ENCODE measurements around the gene MOCS2.

Gene MOCS2

GRCh38 chr5:53073348-53073747 lies 36.2 kb downstream of the MOCS2 start:
- H3K4me3 ChIP-seq (replicated peaks; ENCODE audit: low read depth, low read length), result no peak overlapping the region
- TF ChIP-seq CTCF (IDR thresholded peaks at IDR 0.05; ENCODE audit: low read length, missing control alignments), result no peak
- no peak for DNase-seq (ENCODE audit: low read depth)

GRCh38 chr5:53071738-53072137 lies 37.8 kb downstream of the MOCS2 start:
- no peak for TF ChIP-seq CTCF (IDR thresholded peaks at IDR 0.05; ENCODE audit: low read length, missing control alignments)
- no peak overlapping the region for H3K4me3 ChIP-seq (replicated peaks; ENCODE audit: low read depth, low read length)
- peak; percentile 24 for DNase-seq (ENCODE audit: low read depth)

DNA sequence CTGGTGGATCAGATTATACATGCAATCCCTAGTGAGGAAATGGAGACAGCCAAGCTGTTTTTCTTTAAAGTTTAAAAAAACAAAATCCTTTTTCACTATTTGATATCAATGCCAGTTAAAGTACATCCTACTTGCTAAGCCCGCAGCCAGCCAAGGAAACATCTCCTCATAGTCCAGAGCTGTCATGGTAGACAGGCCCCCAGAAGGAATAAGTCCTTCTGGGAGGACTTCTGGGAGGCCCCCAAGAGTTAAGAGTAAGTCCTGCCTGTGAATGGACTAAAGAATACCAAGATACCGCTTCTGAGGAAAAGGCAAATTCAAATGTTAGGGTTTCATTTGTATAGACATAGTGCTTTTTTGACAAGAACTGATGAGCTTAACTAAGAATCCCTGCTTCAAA lies 38.3 kb downstream of the MOCS2 start:
- TF ChIP-seq CTCF (IDR thresholded peaks at IDR 0.05; ENCODE audit: low read length, missing control alignments), result no peak
- H3K4me3 ChIP-seq (replicated peaks; ENCODE audit: low read depth, low read length), result no peak overlapping the region
- DNase-seq (ENCODE audit: low read depth), result no peak

DNA sequence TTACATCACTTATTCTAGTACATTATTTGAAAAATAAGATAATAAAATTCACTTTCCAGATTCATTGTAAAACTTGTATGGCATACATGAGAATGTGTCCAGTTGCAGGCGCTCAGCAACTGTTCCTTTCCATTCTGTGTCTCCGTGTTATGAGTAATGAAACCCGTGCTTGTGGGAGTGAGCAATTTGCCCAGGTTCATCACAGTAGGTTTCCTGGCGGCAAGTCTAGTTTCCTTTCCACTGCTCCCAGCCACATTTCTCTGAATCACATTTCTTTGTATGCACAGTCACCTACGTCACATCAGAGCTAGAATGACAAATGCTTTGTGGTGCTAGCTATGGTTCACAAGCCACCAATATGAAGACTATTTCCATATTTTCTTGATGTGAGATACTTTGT lies 39.9 kb downstream of the MOCS2 start:
- DNase-seq (ENCODE audit: low read depth), result peak; percentile 88
- no peak overlapping the region for H3K4me3 ChIP-seq (replicated peaks; ENCODE audit: low read depth, low read length)
- TF ChIP-seq CTCF (IDR thresholded peaks at IDR 0.05; ENCODE audit: low read length, missing control alignments), result no peak

DNA sequence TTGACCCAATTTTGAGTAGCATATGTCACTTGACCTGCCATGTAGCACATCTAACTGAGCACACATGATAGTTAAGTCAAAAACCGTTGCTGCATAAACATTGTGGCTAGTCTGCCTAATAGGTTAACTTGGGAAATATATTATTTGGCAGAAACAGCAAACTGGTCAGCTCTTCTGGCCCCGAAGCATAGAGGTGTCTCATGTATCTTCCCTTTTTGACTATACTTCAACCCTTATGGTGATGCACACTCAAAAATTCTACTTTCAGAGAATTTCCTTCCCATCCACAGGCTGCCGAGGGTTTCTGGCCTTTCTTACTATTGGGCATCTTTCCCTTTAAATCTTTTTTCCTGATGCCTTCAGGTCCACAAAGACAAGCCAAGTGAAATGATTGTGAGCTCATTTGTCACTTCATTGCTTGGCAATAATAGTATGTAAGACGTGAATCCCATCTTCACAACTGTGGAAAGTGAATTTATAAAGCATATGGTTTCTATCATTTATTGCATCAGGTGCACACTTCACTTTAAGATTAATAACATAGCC lies 41.2 kb downstream of the MOCS2 start:
- TF ChIP-seq CTCF (IDR thresholded peaks at IDR 0.05; ENCODE audit: low read length, missing control alignments), result no peak
- DNase-seq (ENCODE audit: low read depth), result no peak
- H3K4me3 ChIP-seq (replicated peaks; ENCODE audit: low read depth, low read length), result no peak overlapping the region

DNA sequence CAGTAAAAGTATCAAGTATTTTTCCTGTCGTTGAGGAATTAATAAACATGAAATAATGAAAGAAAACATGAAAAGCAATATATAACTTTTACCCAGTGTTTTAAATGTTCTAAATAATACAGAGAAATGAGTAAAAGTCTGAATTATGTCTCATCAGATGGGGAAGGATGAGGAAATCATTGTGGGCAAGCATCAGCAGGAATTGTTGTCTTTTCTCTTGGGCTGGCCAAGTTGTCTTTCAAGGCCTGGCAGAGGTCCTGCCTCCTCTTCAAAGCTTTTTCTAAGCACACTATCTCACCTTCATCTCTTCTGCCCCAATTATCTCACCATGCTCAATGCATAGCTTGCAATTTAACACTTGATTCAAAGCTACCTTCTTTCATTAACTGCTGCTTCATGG lies 41.9 kb downstream of the MOCS2 start:
- TF ChIP-seq CTCF (IDR thresholded peaks at IDR 0.05; ENCODE audit: low read length, missing control alignments), result no peak
- DNase-seq (ENCODE audit: low read depth), result no peak

DNA sequence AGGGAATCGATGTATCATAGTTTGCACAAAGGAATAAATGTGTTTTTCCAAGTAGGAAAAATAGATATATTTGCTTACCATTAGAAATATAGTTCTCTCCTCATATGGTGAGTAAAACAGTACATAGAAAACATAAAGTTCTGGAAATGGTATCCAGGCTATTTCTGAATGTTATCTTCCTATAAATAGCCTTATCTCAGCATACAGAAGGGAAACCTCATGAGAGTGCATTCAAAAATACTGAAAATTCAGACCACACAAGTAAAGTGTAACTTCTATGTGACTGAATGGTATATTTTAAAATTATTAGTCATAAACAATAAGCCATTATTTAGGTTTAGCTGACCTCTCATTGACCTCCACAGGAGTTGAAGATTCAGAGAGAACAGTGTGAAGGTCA lies 43.5 kb downstream of the MOCS2 start:
- TF ChIP-seq CTCF (IDR thresholded peaks at IDR 0.05; ENCODE audit: low read length, missing control alignments), result no peak

More for the DNA sequence above, 41.9 kb downstream of the MOCS2 start:
- H3K4me3 ChIP-seq (replicated peaks; ENCODE audit: low read depth, low read length), result no peak overlapping the region

More for the DNA sequence above, 43.5 kb downstream of the MOCS2 start:
- DNase-seq (ENCODE audit: low read depth), result no peak
- no peak overlapping the region for H3K4me3 ChIP-seq (replicated peaks; ENCODE audit: low read depth, low read length)

All from fibroblast of pulmonary artery (primary cell).